GM23248 (cell line): ENCODE results near the gene IFNGR1.

Experiments
- EZH2 ChIP-seq: fragments of 200-600 bp; sonication (generic); IDR thresholded peaks from 2 replicates; pipeline ENCODE4 v1.6.1; 2018; ENCODE audit warnings: antibody characterized with exemption, mild to moderate bottlenecking; ENCODE audit not compliant: insufficient read depth, poor library complexity, severe bottlenecking
- EZH2phosphoT487 ChIP-seq: fragments of 200-600 bp; sonication (generic); IDR thresholded peaks from 2 replicates; pipeline ENCODE4 v1.6.1; 2018; ENCODE audit warnings: antibody characterized with exemption, moderate library complexity, mild to moderate bottlenecking, low read depth; ENCODE audit not compliant: insufficient read depth

DNA sequence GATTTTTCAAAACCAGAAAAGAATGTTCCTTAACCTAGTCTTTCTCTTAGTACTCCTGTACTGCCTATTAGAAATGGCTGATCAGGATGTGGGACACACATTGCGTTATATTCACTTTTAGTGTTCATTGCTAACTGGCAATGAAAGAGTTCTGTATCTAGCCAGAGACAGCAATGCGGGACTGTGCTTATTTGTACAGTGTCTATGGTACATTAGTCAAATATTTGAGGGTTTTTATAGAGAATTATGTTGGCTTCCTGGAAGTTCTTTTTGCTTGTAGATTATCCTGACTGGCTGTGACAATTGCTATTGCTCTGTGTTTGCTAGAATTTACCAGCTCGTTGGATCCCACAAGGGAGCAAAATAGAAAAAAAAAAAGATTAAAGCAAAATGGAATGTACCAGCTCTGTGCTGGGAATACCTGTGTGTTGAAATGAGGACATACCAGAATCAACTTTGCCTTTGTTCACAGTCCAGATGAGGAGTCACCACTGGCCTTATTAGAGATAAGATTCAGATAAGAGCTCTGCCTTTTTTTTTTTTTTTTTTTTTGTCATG is 22.4 kb upstream of the IFNGR1 start:
- TF ChIP-seq EZH2phosphoT487 (no peak), EZH2 (no peak)
